Left renal pelvis (tissue), 4 donors: ENCODE measurements around the gene G6PC1. TPM values are rescaled to one million over a fixed set of nuclear protein-coding genes. Genes with fewer than 3 reads are reported as not detected.
"Not testable (repeated sequence)": the region's sequence is repeated elsewhere in the genome, so short reads cannot be mapped to it uniquely, and the experiment has no call there.

Source experiments
- DNase-seq, 4 donors: peaks; one replicate each; pipeline ENCODE4 v3.0.0-alpha.2; 2013; ENCODE audit warnings: low read depth in 4 of 4, low spot score in 3 of 4
- polyA plus RNA-seq, 4 donors: library from polyadenylated mRNA; unstranded; fragments of 120-200 nt; gene quantifications; one replicate each; pipeline ENCODE4 v1.2.1, GENCODE V29; 2013; ENCODE audit not compliant: insufficient read length in 4 of 4

Gene G6PC1
- polyA plus RNA-seq, 4 donors: 0.52 to 6.1 (median 4.0) TPM

- DNase-seq: no peak
Observed at GRCh38 chr17:42873315-42873714, 27.3 kb upstream of the G6PC1 start.

- DNase-seq: not testable (repeated sequence)
Observed at GRCh38 chr17:42873932-42874695, 26.5 kb upstream of the G6PC1 start.

DNA sequence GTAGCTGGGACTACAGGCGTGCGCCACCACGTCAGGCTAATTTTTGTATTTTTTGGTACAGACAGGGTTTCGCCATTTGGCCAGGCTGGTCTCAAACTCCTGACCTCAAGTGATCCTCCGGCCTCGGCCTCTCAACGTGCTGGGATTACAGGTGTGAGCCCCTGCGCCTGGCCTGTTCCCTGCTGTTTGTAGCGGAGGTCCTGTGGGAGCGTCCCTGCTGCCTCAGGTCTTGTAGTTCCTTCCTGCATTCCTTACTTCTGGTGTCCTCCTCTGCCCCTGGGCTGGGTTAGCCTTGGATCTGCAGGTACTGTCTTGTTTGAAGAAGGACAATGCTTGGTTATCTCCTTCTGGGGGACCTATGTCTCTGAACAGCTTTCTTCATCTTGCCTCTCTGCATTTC is 23.6 kb upstream of the G6PC1 start:
- no peak for DNase-seq

- DNase-seq: no peak
Observed at GRCh38 chr17:42878123-42878880, 22.3 kb upstream of the G6PC1 start.

DNA sequence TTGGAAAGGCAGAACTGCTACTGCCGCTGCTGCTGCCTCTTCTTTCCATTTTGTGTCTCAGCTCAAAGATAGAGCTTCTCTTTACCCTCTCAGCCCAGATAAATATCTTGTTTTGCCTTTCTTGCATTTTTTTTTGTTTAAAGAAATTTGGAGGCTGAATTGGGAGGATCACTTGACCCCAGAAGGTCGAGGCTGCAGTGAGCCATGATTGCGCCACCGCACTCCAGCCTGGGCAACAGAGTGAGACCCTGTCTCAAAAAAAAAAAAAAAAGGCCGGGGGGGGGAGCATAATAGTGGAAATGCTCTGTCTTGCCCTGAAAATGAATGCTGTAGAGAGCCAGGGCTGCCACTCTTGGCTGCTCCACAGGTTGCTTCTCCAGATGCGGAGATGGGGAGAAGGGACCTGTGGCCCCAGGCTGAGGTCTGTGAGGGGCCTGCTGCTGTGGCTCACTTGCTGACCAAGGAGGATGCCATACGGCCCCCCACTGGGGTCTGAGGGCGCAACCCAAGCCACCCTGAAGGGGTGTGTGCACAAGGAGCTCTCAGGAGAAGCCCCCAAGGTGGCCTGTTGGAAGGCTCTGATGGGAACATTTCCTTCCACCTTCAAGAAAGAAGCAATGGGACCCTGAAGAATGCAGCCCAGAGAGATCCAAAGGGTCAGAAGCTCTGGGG is 21.5 kb upstream of the G6PC1 start:
- no peak for DNase-seq

DNA sequence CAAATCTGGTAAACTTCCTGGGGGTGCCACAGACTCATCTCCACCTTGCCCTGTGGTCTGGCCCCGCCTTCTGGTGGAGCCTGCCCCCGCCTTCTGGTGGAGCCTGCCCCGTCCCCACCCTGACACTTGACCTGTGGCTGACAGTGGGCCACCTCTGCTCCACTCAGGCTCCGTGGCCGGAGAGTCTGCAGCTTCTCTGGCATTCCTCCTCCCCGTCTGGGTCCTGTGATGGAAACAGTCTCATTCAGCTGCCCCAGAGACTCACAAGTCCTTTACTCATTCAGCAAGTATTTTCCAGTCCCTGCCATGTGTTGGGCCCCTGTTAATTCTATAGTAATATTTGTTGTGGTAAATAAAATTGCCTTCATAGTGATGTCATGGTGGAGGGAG is 21.0 kb upstream of the G6PC1 start:
- DNase-seq: no peak

GRCh38 chr17:42880776-42881310 is 19.8 kb upstream of the G6PC1 start:
- no peak for DNase-seq

GRCh38 chr17:42881706-42882105 is 18.9 kb upstream of the G6PC1 start:
- DNase-seq: not testable (repeated sequence)

DNA sequence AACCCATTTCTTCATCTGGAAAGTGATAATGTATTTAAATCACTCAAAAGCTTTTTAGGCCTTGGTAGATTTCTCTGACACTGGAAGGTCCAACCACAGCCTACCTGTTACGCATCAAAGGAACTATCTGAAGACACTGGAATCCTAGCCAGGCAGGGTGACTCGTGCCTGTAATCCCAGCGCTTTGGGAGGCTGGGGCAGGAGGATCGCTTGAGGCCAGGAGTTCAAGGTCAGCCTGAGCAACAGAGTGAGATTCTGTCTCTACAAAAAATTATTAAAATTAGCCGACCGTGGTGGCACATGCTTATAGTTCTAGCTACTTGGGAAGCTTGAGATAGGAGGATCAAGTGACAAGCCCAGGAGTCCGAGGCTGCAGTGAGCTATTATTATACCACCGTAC is 18.4 kb upstream of the G6PC1 start:
- no peak for DNase-seq

DNA sequence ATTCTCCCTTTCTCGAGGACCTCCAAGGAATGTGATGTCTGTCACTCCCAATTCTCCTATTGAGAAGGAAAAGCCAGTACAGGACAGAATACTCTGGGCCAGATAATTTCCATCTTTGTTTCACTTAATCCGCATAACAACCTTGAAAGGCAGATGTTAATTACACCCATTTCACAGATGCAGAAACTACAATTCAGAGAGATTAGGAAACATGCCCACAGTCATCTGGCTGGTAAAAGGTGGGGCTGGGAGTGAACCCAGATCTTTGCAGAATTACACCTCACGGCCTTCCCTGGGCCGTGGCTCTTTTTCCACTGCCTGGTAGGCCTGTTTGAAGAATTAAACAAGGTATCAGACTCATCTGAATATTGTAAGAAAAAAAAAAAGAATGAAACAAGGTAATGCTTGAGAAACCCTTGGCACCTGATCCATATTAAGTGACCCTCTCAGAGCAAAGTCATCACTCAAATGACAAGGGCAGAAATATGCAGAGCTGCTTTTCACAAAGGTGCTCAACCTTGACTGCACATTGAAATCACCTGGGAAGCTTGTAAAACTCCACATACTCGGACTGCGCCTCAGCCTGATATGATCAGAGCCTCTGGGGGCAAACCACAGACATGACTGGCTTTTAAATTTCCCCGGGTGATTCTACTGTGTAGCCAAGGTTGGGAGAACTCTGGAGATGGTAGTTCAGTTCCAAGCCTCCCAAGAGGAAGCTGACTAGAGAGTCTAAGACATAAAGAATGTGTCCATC is 16.6 kb upstream of the G6PC1 start:
- DNase-seq: no peak

- DNase-seq: not testable (repeated sequence)
Observed at GRCh38 chr17:42885806-42886205, 14.8 kb upstream of the G6PC1 start.

DNA sequence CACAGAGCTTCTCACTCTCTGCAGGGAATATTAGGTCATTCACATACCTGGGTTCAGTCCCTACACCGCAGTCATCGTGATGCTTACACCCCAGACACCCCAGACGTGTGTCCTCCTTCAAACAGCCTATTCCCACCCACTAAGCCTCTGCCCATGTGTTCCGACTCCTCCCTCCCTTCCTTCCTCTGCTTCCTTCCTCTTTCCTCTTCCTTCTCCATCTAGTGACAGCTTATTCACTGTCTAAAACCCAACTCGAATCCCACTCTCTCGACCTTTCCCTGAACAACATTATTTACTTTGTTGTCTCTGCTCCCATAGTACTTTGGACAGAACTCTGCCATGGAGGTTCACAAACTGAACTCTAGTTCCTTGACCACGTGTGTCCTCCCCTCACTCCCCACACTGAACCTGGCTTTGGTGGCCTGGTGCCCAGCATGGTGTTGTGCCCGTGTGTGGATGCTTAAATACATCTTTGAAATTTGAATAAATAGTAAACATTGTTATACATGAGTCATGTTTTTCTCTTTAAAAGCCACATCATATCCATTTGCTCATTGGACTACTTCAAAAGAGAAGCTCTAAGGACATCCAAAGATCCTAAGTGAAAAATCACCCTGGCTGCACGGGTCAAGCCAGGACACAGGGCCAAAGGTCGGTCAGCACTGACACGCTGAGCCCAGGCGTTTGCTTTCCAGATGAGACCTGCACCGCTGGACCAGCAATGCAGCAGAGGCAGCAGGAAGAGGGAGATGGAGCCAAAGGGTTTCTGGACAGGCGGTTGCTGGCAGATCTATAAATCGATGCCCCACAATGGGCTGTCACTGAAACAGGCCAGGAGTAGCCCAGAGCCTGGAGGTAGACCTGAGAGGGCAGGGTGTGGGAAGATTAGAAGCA is 14.1 kb upstream of the G6PC1 start:
- DNase-seq: no peak

- no peak for DNase-seq
Observed at GRCh38 chr17:42889809-42890208, 10.8 kb upstream of the G6PC1 start.

GRCh38 chr17:42891539-42892152 is 9.0 kb upstream of the G6PC1 start:
- DNase-seq: no peak

- DNase-seq: no peak
Observed at GRCh38 chr17:42893359-42893758, 7.2 kb upstream of the G6PC1 start.

- DNase-seq: peak in 1 of 4 donors; percentile 25
Observed at GRCh38 chr17:42894283-42895184, 6.1 kb upstream of the G6PC1 start.

DNA sequence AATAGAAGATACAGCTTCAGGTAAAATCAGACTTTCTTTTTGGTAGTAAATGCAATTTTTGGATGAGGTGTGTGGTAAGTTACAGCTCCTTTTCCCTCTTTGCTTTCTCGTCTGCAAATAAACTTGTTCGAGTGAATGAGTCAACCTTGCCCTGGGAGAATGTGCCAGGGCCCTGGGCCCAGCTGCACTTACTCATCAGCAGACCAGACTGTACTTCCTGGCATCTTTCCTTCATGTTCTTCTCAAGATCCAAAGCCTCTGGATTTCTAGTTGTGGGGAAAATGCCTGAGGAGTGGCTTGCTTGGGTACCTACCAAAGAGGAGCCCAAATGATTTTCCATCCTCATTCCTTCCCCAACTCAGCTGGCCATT is 5.4 kb upstream of the G6PC1 start:
- no peak for DNase-seq

DNA sequence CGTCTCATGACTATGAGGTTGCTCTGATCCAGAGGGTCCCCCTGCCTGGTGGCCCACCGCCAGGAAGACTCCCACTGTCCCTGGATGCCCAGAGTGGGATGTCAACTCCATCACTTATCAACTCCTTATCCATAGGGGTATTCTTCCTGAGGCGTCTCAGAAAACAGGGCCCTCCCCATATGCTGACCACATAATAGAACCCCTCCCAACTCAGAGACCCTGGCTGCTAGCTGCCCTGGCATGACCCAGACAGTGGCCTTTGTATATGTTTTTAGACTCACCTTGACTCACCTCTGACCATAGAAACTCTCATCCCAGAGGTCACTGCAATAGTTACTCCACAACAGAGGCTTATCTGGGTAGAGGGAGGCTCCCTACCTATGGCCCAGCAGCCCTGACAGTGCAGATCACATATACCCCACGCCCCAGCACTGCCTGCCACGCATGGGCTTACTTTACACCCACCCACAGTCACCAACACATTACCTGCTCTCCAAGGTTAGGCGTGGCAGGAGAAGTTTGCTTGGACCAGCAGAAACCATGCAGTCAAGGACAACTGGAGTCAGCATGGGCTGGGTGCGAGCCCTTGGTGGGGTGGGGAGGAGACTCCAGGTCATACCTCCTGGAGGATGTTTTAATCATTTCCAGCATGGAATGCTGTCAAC is 2.3 kb upstream of the G6PC1 start:
- no peak for DNase-seq
